Stimulated activated CD8-positive, alpha-beta memory T cell treated with anti-CD3 and anti-CD28 coated beads, Interleukin-7, amount 100 ng/mL, for 1 hour (primary cell): ENCODE measurements around the gene GLRB.
"Not testable (repeated sequence)": the region's sequence is repeated elsewhere in the genome, so short reads cannot be mapped to it uniquely, and the experiment has no call there.

Source experiments
- DNase-seq, 2 donors: peaks; one replicate each; pipeline ENCODE4 v3.0.0-alpha.2; 2020; ENCODE audit warnings: low read depth in 2 of 2

Gene GLRB

DNA sequence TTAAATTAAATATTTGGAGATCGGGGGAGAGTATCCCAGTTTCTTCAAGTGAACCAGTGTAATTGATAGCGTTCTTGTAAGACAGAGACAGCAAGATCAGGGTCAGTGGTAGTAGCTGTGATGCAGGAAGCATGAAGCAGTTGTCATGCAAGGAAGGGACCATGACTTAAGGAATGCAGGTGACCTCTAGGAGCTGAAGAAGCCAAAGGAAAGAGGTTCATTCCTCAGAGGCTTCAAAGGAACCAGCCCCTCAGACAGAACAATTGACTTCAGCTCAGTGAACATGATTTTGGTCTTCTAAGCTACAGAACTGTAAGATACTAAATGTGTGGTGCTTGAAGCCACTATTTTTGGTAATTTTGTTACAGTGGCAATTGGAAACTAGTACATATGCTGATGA lies 51.6 kb downstream of the GLRB start:
- DNase-seq = no peak

DNA sequence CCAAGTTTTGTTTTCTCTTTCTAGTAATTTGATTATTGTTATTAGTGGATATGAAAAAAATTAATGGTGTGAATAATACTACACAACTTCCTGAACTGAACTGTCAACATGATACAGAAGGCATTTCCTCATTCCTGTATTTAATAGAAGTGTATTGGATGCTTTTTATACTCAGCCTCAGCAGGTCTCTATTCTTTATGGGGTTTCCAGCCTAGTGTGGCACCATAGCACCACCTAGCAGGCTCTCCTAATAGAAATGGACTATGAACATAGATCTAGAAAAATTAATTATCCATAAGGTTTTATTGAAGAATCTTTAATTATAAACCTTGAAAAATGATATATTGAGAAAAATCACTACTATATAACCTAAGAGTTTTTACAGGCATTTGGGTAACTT lies 52.4 kb downstream of the GLRB start:
- no peak for DNase-seq

DNA sequence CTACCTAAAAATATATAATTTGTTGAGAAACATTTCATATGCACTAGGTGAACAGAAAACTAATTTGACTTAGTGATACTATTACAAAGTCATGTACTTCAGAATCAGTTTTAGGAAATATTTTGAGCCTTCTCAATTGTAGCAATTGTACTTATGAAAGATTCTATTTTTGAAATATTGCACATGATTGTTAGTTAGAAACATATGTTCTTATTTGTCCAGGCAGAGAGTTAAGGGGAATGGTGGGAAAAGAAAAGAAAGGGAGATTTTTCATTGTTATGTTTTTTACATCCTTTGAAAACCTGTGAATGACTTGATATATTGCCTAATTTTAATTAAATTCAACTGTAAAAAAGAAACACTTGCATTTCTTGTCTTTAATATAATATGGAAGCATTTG lies 66.0 kb downstream of the GLRB start:
- DNase-seq = no peak

DNA sequence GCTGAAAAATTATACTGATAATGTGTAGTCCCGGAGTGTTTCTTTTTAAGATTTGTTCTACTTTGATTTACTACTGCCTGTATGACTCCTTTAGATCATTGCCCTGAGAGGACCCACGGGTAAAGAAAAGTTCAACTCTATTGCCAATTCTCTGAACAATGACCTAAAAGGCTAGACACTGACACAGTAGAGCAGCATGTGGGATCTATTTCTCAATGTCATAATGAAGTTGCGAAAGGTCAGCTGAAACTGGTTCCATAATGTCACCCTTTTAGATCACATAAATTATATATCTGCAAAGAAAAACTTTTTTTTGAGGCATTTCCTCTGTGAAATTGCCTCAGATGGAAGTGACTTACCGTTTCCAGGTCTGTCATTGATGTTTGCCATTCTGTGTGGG lies 67.4 kb downstream of the GLRB start:
- no peak for DNase-seq

DNA sequence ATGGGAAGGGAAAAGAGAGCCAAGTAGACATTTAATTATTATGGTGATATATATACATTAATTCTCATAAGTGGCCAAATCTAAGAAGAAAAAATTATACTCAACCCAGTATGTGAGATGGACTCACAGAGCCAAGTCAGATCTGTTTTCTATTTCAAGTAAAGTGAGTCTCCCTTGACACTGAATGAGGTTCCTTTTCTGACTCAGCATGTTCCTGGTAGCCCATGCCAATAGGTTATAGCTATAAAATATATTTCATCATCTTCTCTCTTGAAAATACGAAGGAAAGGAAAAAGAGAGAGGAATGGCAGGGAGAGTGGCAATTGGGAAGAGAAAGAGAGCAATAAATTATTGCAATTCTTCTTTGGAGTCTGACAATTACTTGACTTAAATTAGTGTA lies 75.8 kb downstream of the GLRB start:
- no peak for DNase-seq

DNA sequence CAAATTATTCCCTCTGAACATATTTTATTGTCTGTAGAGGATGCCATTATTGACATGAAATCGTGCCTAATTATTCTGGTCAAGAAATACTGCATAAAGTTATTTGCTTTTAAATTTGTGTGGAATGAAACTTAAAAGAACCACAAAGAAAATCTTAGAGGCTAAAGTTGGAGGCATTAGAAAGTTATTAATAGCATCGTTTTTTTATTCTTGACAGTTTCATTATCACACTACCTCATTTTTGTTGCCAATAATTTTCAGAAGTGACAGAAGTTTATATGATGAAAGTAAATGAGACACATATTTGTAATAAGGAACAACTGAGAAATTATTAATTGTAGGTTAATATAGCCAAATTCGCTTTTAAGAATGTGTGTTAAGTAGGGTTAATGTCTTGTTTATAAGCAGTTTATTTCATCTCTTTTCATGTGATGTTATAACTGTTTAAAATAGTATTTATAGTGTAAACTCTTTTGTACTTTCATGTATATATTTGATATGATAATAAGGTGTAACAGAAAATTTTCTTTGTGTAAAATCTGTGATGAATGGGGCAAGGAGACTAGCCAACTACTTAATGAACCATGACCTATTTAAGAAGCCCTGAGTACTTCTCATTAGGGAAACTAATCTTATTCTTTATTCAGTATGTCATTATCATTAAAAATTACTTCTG lies 90.1 kb downstream of the GLRB start:
- DNase-seq = no peak

DNA sequence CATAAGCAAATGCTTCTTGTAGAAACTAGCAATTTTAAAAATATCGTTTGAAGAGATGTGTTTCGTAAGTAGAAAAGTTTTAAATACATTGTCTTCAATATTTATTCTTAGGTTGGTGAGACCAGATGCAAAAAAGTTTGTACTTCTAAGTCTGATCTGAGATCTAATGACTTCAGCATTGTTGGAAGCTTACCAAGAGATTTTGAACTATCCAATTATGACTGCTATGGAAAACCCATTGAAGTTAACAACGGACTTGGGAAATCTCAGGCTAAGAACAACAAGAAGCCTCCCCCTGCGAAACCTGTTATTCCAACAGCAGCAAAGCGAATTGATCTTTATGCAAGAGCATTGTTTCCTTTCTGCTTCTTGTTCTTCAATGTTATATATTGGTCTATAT lies 94.4 kb downstream of the GLRB start:
- DNase-seq = no peak

DNA sequence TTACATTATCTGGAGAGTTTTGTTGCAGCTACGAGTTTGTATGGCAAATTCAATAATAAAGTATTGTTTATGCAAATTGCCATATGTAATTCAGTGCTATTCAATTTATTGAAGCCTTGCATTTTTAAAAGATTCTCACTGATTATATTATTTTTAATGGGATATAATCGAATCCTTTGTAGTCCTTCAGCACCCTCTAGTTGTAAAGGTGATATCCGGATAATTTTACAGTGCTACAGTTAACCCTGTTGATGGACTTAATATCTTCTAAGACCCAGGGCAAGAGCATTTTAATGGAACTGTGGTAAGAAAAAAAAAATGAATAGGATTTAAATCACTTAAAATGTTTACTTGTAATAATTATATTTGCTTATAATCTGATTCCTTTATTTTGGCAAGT lies 96.1 kb downstream of the GLRB start:
- no peak for DNase-seq

DNA sequence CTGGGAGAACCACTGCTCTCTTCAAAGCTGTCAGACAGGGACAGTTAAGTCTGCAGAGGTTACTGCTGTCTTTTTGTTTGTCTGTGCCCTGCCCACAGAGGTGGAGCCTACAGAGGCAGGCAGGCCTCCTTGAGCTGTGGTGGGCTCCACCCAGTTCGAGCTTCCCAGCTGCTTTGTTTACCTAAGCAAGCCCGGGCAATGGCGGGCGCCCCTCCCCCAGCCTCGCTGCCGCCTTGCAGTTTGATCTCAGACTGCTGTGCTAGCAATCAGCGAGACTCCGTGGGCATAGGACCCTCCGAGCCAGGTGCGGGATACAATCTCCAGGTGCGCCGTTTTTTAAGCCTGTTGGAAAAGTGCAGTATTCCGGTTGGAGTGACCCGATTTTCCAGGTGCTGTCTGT lies 104.3 kb downstream of the GLRB start:
- not testable (repeated sequence) for DNase-seq

DNA sequence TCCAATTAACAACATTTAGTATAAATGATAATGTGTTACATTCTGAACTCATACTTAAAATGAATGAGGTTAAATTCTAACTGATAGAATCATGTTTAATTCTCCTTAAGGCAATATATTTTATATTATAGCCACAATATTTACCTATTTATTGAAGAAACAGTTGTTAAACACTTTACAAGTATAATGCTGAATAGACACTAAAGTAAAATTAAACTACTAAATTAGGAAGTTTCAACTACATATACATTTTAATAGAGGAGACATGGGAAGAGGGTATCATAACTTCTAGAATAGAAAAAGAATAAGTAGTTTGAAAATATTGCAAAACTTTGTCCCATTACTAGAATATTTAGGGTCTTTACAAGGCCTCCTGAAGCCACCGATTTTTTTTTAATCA lies 108.3 kb downstream of the GLRB start:
- no peak for DNase-seq

DNA sequence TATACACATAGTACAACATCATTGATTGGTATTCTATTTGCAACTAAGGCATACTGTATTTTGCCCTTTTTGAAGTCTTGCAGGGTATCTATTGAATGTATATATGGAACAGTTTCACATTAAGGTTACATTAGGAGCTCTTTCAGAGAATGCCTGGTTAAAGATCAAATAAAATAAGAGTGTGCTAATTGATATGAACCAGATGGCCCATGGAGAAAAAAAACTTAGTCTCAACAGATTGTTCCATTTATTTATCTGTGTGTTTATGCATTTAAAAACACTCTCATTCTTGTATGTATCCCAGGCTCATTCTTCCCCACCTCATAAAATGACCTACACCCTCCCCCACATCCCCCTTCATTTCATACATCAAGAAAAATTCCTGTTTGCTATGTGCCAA lies 109.4 kb downstream of the GLRB start:
- no peak for DNase-seq

DNA sequence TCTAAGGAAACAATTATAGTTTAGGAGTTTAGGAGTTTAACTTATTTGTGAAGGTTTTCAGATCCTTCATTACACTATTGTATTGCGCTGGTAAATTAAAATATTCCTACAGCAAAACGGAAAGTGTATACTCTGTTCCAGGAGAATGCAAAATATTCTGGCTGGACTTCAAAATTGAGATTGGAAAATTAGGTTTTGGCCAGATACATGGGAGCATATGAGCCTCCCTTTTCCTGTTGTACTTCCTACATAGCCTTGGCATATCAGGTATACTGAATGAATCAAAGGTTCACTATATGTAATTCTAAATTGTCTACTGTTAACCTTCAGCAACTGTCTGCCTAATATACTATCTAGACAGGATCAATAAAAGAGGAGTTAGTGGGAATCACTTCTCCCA lies 119.4 kb downstream of the GLRB start:
- DNase-seq = no peak

DNA sequence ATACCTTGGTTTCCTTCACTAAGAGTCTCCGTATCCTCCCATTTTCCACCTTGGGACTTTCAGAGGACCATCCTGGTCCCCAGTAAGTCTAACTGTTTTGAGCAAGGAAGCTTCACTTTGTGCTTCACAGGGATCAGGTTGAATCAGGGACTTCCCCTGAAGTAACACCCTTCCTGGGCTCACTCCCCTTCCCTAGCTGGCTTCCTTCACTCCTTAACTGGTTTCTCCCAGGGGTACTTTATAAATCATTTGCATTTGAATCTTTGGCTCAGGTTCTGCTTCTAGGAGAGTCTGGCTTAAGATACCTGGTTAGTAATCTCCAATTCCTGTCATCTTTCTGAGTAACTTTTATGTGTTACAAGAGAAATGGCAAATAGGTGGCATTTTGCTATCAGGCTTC lies 120.1 kb downstream of the GLRB start:
- no peak for DNase-seq

DNA sequence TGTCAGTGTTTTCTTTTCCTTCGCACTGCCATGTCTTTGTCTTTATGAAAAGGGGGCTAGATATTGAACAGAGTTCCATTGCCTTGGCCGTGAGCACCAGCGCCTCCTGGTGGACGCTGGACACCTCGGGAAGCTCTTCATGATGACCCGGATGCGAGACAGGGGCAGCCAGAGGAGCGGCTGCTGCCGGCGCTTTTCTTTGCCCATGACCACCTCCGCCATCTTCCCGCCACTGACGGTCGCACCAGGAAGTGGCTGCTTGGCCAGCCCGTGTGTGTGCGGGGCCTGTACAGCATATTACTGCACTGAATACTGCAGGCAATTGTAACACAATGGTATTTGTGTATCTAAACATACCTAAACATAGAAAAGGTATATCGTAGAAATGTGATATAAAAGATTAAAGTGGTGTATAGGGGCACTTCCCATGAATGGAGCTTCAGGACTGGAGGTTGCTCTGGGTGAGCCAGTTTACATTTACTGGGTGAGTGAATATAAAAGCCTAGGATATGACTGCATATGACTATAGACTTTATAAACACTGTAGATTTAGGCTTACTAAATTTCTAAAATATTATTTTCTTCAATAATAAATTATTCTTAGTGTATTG lies 128.8 kb downstream of the GLRB start:
- DNase-seq = no peak

DNA sequence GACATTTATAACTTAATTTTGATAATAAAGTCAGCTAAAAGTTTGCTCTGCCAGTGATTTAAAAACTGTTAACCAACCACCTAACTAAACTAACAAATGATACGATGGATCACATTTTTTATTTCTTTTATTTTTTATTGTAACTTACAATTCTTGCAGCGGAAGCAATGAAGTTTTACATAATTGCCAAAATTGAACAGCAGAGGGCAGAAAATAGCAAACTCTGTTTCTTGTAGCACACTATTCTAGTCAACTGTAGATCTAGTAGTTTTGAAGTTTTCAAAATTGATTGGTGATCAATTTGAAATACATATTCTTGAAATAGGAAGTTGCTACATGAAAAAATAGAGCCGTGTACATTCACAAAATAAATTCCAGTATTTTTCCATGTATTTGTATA lies 141.8 kb downstream of the GLRB start:
- no peak for DNase-seq

DNA sequence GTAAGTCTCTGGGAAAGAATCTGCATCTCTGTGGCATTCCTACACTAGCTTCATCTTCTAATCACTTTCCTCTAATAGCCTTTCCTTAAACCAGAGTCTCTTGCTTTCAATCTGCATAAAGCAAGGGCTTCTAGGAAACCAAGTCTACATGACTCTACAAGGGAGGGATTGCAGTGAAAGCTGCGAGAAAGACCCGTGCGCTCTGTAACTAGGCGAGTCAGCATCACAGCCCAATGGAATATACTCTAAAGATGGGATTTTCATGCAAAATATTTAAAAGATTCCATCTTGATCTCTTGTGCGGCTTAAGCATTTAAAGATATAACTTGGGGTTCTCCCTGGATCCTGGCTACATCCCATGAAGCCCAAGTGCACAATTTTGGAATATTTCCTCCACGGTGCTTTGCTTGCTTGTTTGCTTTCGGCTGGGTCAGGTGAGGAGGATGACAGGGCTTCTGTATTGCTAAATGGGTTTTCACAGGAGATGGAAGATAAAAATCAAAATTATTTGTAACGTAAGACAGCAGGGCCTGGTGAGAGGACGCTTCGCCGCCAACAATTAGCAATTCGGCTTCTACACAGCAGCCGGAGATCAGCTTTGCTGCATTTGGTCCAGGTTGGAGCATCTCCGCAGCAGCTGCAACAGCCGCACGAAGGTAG lies 143.9 kb downstream of the GLRB start:
- DNase-seq = no peak

DNA sequence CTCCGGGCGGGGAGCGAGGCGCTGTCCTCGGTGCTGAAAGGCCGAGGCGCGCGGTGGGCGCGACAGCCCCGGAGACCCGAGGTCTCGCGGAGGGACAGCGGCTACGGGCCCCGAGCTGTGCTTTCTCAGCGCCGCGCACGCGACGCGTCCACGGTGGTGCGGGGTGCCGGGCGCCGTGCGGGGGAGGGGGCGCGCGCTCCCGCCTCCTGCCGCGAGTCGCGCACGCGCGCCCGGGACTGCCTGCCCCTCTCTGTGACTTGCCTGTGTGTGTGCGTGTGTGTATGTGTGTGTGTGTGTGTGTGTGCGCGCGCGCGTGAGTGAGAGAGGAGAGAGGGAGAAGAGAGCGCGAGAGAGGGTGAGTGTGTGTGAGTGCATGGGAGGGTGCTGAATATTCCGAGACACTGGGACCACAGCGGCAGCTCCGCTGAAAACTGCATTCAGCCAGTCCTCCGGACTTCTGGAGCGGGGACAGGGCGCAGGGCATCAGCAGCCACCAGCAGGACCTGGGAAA lies 144.5 kb downstream of the GLRB start, which contains the start of gene GRIA2:
Gene GRIA2 (plus strand): TSS at position 358 of the 511 bp plus-strand sequence. CDS start 315 bp downstream, outside the sequence.
- DNase-seq = no peak

DNA sequence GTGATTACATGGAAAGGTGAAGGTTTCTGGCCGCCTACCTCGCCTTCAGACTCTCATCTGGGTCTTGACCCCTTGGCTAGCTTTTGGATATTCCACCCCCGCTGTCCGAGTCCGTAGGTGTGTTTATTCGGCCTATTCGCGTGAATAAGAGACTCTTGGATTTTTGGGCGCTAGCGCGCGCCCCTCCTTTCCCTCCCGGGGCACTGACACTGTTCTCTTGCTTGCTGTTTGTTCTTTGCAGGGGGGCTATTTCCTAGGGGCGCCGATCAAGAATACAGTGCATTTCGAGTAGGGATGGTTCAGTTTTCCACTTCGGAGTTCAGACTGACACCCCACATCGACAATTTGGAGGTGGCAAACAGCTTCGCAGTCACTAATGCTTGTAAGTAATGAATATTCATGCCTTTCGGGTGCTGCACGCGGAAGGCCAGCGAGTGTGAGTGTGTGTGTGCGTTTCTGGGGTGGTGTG lies 145.5 kb downstream of the GLRB start:
- no peak for DNase-seq
